Measurements from ENCODE around the gene CFAP92.

DNA sequence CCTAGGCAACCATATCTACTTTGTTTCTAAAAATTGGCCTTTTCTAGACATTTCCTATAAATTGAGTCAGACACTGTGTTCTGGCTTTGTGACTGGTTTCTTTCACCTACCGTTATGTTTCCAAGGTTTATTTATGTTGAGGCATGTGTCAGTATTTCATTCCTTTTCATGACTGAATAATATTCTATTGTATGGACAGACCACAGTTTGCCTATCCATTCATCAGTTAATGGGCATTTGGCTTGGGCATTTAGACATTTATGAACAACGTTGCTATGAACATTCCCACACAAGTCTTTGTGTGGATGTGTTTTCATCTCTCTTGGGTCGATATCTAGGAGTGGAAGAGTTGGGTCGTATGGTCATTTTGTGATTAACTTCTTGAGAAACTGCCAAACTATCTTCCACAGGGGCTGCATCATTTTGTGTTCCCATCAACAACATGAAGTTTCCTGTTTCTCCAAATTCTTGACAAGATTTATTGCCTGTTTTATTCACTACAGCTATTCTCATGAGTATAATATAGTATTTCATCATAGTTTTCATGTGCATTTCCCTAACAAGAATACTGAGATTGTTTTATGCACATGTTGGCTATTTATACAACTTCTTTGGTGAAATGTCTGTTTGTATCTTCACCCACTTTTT, 3.7 kb upstream of the CFAP92 start:
- no peak for TF ChIP-seq POLR2A (IDR thresholded peaks at IDR 0.05; ENCODE audit: low read depth, low read length)
- TF ChIP-seq POLR2AphosphoS5 (IDR thresholded peaks at IDR 0.05; ENCODE audit: low read depth, low read length), result no peak

Data from GM12892 (cell line).